Coronary artery (tissue), 2 donors: Measurements from ENCODE around the gene ITSN1.
A peak's percentile ranks its signal among the peaks of the same experiment; 100 is the strongest.

Experiments
- DNase-seq: peaks from one replicate; pipeline ENCODE4 v3.0.0-alpha.2; 2017; ENCODE audit warnings: low spot score
- H3K27ac ChIP-seq, 2 donors: fragments of 200-600 bp; sonication (generic); one replicate each; pipeline ENCODE4 v1.5.1; 2016 to 2019
- H3K4me3 ChIP-seq: fragments of 200-600 bp; sonication (generic); 2 replicates; pipeline ENCODE4 v1.5.1; 2016; ENCODE audit warnings: mild to moderate bottlenecking, moderate library complexity
- TF ChIP-seq, protein P1 (sequence below): fragments of 200-600 bp; sonication (generic); IDR thresholded peaks from one replicate; pipeline ENCODE4 v1.5.1; 2019; ENCODE audit warnings: antibody characterized with exemption

Gene ITSN1

GRCh38 chr21:33895356-33895755 is 253.1 kb downstream of the ITSN1 start:
- TF ChIP-seq, protein P1, sequence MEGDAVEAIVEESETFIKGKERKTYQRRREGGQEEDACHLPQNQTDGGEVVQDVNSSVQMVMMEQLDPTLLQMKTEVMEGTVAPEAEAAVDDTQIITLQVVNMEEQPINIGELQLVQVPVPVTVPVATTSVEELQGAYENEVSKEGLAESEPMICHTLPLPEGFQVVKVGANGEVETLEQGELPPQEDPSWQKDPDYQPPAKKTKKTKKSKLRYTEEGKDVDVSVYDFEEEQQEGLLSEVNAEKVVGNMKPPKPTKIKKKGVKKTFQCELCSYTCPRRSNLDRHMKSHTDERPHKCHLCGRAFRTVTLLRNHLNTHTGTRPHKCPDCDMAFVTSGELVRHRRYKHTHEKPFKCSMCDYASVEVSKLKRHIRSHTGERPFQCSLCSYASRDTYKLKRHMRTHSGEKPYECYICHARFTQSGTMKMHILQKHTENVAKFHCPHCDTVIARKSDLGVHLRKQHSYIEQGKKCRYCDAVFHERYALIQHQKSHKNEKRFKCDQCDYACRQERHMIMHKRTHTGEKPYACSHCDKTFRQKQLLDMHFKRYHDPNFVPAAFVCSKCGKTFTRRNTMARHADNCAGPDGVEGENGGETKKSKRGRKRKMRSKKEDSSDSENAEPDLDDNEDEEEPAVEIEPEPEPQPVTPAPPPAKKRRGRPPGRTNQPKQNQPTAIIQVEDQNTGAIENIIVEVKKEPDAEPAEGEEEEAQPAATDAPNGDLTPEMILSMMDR, result no peak
- H3K4me3 ChIP-seq, result peak overlapping the region; percentile 66
- no peak overlapping the region for H3K27ac ChIP-seq
- no peak for DNase-seq

- DNase-seq, result no peak
- TF ChIP-seq, protein P1, result no peak
- Histone ChIP-seq H3K27ac (no peak overlapping the region), H3K4me3 (no peak overlapping the region)
Measured at GRCh38 chr21:33896691-33897090, 254.4 kb downstream of the ITSN1 start.

- TF ChIP-seq, protein P1, result no peak
- H3K27ac ChIP-seq, result no peak overlapping the region
Measured at GRCh38 chr21:33897098-33897497, 254.8 kb downstream of the ITSN1 start.

GRCh38 chr21:33897739-33898138 is 255.4 kb downstream of the ITSN1 start:
- TF ChIP-seq, protein P1, result no peak
- DNase-seq, result no peak
- Histone ChIP-seq H3K4me3 (no peak overlapping the region), H3K27ac (no peak overlapping the region)

More at GRCh38 chr21:33897098-33897497, 254.8 kb downstream of the ITSN1 start:
- no peak overlapping the region for H3K4me3 ChIP-seq
- DNase-seq, result no peak

DNA sequence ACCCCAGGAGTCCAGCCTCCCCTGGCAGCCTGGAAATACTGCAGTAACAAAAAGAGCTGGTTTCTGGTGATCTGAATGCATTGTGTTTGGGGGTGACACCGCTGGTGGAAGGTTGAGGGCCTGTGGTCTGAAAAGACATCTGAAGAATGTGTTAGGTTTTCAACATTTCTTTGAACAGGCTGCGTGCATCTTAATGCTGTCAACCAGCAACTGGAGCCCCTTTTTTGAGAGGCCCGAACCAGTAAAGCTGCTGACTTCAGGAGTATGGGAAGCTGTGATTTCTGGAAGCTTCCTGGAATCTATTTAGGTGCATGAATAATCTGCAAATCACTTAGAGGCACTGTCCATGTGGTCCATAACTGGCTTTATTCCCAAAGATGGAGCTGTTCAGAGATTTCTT is 256.3 kb downstream of the ITSN1 start:
- peak overlapping the region; percentile 57 to 70 for H3K27ac ChIP-seq

DNA sequence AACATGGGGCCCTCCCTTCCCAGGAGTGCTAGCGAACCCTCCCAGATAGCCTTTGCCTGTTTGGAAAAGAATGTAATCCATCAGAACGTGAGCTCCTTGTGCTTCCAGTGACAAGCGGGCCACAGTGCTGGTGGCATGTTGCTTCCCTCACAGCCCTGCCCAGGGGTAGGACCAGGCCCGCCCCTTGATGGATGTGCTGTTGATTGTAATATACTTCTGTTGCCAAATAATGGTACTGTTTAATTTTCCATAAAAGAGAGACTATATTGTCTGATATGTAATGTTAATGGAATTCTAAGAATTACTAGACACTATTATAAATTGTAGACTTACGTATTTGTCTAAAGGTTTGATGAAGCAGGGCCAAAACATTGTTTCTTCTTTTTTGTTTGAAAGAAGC is 256.9 kb downstream of the ITSN1 start:
- peak overlapping the region; percentile 57 to 70 for H3K27ac ChIP-seq
- H3K4me3 ChIP-seq, result no peak overlapping the region
- TF ChIP-seq, protein P1, result no peak
- DNase-seq, result no peak

More for the DNA sequence above, 256.3 kb downstream of the ITSN1 start:
- TF ChIP-seq, protein P1, result no peak
- H3K4me3 ChIP-seq, result no peak overlapping the region
- DNase-seq, result no peak

DNA sequence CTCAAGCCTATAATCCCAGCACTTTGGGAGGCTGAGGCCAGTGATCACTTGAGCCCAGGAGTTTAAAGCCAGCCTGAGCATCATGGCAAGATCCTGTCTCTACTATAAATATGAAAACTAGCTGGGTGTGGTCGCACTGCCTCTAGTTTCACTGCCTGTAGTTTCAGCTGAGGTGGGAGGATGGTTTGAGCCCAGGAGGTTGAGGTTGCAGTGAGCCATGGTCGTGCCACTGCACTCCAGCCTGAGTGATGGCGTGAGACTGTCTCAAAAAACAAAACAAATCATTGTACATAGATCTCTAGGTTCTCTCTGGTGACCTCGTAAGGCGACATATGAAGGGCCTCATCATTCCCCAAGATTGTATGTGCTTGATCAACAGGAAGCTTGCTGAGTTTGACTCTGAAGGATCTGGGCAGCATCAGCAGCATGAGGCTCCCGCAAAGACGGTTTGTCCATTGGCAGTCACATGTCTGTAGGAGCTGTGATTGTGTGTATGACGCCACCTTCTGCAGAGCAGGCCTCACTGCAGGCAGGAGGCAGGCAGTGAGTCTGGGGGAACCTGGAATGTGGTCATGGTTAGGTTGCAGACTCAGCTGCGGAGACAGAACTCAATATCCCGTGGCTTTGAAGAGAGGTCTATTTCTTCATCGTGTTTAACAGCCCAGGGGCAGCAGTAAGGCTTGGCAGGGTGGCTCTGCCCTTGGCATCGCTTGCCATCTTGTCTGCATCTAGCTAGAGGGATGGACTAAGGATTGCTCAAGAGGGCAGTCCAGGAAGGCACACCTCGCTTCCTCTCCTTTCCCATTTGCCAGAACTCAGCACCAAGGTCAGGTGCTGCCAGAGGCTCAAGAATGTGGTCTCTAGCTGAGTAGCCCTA is 259.3 kb downstream of the ITSN1 start:
- no peak for DNase-seq
- Histone ChIP-seq H3K27ac (peak overlapping the region in 1 of 2 donors; percentile 21), H3K4me3 (no peak overlapping the region)
- TF ChIP-seq, protein P1, result peak; percentile 28
